IMR-90 (cell line): Measurements from ENCODE around the gene MTERF2.

Experiments used
- CTCF ChIP-seq: conservative IDR thresholded peaks from 2 replicates; pipeline ENCODE4 v1.5.1; 2012; ENCODE audit warnings: mild to moderate bottlenecking, low read depth, low read length, improper control_type of control experiment
- MAZ ChIP-seq: IDR thresholded peaks from 2 replicates; pipeline ENCODE4 v1.6.1; 2012; ENCODE audit warnings: low read depth, mild to moderate bottlenecking, low read length, improper control_type of control experiment, moderate library complexity, borderline replicate concordance
- MXI1 ChIP-seq: IDR thresholded peaks from 2 replicates; pipeline ENCODE4 v1.6.1; 2012; ENCODE audit warnings: low read depth, mild to moderate bottlenecking, low read length, moderate library complexity, borderline replicate concordance
- POLR2A ChIP-seq: IDR thresholded peaks from 2 replicates; pipeline ENCODE4 v1.6.1; 2012; ENCODE audit warnings: mild to moderate bottlenecking, low read depth, low read length
- RAD21 ChIP-seq: IDR thresholded peaks from 2 replicates; pipeline ENCODE4 v1.6.1; 2012; ENCODE audit warnings: low read length, improper control_type of control experiment
- USF2 ChIP-seq: fragments of 150-350 bp; IDR thresholded peaks from 2 replicates; pipeline ENCODE4 v1.6.1; 2017; ENCODE audit warnings: mild to moderate bottlenecking, antibody characterized with exemption, low read length, low read depth

- TF ChIP-seq CTCF (no peak), POLR2A (no peak), MAZ (no peak), RAD21 (no peak), MXI1 (no peak), USF2 (no peak)
These were observed 38.7 kb upstream of the MTERF2 start for GRCh38 chr12:107025671-107026070.
